Left lung (tissue), 10 donors: ENCODE measurements around the gene LTB4R2. TPM values are rescaled to one million over a fixed set of nuclear protein-coding genes. Genes with fewer than 3 reads are reported as not detected.

Experiments used
- ATAC-seq: fragments of 200-7000 bp; cut with Tn5 transposase; one replicate; pipeline ENCODE4 v1.9.1; 2020; ENCODE audit warnings: moderate library complexity
- DNase-seq, 4 donors: peaks; one replicate each; pipeline ENCODE4 v3.0.0-alpha.2; 2013 to 2020
- H3K27ac ChIP-seq, 2 donors: fragments of 200-600 bp; sonication (generic) in 1 of 2; one replicate each; pipeline versions ENCODE4 v1.5.0 to v1.8.0; 2020 to 2021
- H3K27me3 ChIP-seq, 2 donors: fragments of 200-600 bp; sonication (generic) in 1 of 2; one replicate each; pipeline versions ENCODE4 v1.5.0 to v1.8.0; 2020 to 2021
- H3K36me3 ChIP-seq, 2 donors: fragments of 200-600 bp; sonication (generic) in 1 of 2; one replicate each; pipeline versions ENCODE4 v1.5.0 to v1.8.0; 2020 to 2021
- H3K4me1 ChIP-seq, 2 donors: fragments of 200-600 bp; one replicate each; pipeline ENCODE4 v1.8.0; 2021
- H3K4me3 ChIP-seq, 2 donors: fragments of 200-600 bp; sonication (generic) in 1 of 2; one replicate each; pipeline versions ENCODE4 v1.5.0 to v1.8.0; 2020 to 2021; ENCODE audit warnings: mild to moderate bottlenecking in 1 of 2
- H3K9me3 ChIP-seq, 2 donors: fragments of 200-600 bp; sonication (generic) in 1 of 2; one replicate each; pipeline versions ENCODE4 v1.5.0 to v1.8.0; 2020 to 2021
- intact Hi-C, 2 donors: fragments of 100-400 bp; cut with DNase I; formaldehyde crosslinking; loops; one replicate each; pipeline versions ENCODE4 v1.11.2 to v1.14.2; 2022
- polyA plus RNA-seq, 6 donors: library from polyadenylated mRNA; unstranded; fragments of 120-200 nt; gene quantifications; one replicate each; pipeline ENCODE4 v1.2.1, GENCODE V29; 2013; ENCODE audit not compliant: insufficient read length in 6 of 6
- total RNA-seq, 2 donors: library from RNA; stranded (reverse); fragmentation: NEBNext Ultra II Directional; extraction: Animal tissue kit (Norgen Biotek cat#: 25700); gene quantifications; one replicate each; pipeline ENCODE4 v1.2.1, GENCODE V29; 2021
- TF ChIP-seq, protein P1 (sequence below), 2 donors: fragments of 200-600 bp; sonication (generic) in 1 of 2; IDR thresholded peaks; one replicate each; pipeline versions ENCODE4 v1.5.0 to v1.8.0; 2021; ENCODE audit warnings: antibody characterized with exemption in 2 of 2
- donor health status: DM: no; HTN: yes; CAD: no.
- donor health status: DM: no; HTN: no; CAD: no.

LTB4R2 gene
- total and polyA plus RNA-seq, 8 donors: 4.0 to 6.3 (median 5.6) TPM

DNA sequence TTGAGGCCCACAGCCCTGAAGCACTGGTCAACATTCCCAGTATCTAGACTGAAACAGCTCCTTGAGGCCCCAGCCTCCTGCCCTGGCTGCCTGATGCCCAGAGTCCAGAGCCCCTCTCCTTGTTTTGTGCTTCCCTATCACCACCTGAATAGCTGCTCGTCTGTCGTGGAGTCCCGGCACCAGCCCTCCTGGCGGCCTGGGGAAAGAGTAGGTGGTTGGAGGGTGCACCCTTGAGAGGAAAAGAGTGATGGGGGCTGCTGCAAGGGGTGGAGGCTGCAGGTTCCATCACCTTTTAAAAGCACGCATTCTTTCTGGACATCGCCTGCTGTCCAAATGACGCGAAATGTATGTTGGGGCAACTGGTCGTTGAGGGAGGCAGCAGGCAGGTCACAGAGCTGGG lies 41.7 kb upstream of the LTB4R2 start:
- H3K36me3 ChIP-seq: peaks cover 0 to 55% of the 10 kb centered on the region in 2 donors
- peaks cover 17 to 23% of the 10 kb centered on the region in 2 donors for H3K4me1 ChIP-seq
- ATAC-seq: no peak
- DNase-seq: no peak
- no peaks in the 10 kb centered on the region for H3K27me3 ChIP-seq
- H3K4me3 ChIP-seq: no peak overlapping the region
- no peaks in the 10 kb centered on the region for H3K9me3 ChIP-seq
- TF ChIP-seq, protein P1, sequence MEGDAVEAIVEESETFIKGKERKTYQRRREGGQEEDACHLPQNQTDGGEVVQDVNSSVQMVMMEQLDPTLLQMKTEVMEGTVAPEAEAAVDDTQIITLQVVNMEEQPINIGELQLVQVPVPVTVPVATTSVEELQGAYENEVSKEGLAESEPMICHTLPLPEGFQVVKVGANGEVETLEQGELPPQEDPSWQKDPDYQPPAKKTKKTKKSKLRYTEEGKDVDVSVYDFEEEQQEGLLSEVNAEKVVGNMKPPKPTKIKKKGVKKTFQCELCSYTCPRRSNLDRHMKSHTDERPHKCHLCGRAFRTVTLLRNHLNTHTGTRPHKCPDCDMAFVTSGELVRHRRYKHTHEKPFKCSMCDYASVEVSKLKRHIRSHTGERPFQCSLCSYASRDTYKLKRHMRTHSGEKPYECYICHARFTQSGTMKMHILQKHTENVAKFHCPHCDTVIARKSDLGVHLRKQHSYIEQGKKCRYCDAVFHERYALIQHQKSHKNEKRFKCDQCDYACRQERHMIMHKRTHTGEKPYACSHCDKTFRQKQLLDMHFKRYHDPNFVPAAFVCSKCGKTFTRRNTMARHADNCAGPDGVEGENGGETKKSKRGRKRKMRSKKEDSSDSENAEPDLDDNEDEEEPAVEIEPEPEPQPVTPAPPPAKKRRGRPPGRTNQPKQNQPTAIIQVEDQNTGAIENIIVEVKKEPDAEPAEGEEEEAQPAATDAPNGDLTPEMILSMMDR (IDR thresholded peaks at IDR 0.05): no peak
- no peak overlapping the region for H3K27ac ChIP-seq
- intact Hi-C loops: no loop called here

GRCh38 chr14:24269368-24269767 lies 40.6 kb upstream of the LTB4R2 start:
- Histone ChIP-seq H3K4me1 (peaks cover 23 to 35% of the 10 kb centered on the region in 2 donors), H3K9me3 (no peaks in the 10 kb centered on the region), H3K4me3 (no peak overlapping the region), H3K27ac (no peak overlapping the region), H3K36me3 (peaks cover 0 to 55% of the 10 kb centered on the region in 2 donors), H3K27me3 (no peaks in the 10 kb centered on the region)
- TF ChIP-seq, protein P1 (IDR thresholded peaks at IDR 0.05): no peak
- DNase-seq: no peak
- intact Hi-C loops: no loop called here
- no peak for ATAC-seq

GRCh38 chr14:24269910-24270536 lies 39.9 kb upstream of the LTB4R2 start:
- TF ChIP-seq, protein P1 (IDR thresholded peaks at IDR 0.05): no peak
- H3K9me3 ChIP-seq: no peaks in the 10 kb centered on the region
- intact Hi-C loops: no loop called here
- peaks cover 23 to 41% of the 10 kb centered on the region in 2 donors for H3K4me1 ChIP-seq
- no peak overlapping the region for H3K4me3 ChIP-seq
- H3K27ac ChIP-seq: no peak overlapping the region
- ATAC-seq (no peak), DNase-seq (peak in 1 of 4 donors; percentile 56)
- peaks cover 0 to 53% of the 10 kb centered on the region in 2 donors for H3K36me3 ChIP-seq
- no peaks in the 10 kb centered on the region for H3K27me3 ChIP-seq

DNA sequence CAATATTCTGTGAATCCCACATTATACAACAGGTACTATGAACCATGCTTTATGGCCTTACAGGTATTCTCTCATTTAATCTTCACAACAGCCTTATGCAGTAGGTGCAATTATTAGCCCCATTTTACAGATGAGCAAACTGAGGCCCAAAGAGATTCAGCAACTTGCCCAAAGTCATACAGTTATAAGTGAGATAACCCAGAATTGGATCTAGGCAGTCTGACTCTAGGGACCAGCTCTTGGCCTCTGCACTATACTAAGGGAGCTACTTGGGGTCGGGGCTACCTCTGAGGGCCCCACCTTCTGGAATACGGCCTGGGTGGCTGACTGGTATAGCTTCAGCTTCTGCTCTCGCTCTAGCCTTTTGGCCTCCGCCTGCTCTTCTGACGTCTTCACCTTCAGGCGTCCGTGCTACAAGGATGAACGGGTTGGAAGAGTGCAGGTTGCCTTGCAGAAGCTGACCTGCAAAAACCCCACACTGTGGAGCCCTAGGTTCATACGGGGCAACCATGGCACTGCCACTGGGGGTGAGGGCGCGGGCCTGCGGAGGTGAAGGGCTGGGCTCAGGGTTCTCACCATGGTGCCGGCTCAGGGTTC lies 39.3 kb upstream of the LTB4R2 start:
- intact Hi-C loops: no loop called here
- H3K9me3 ChIP-seq: no peaks in the 10 kb centered on the region
- peak overlapping the region; percentile 77 to 84 for H3K4me3 ChIP-seq
- peaks cover 0 to 47% of the 10 kb centered on the region in 2 donors for H3K36me3 ChIP-seq
- DNase-seq (peak in 1 of 4 donors; percentile 28), ATAC-seq (peak; percentile 7)
- peaks cover 23 to 47% of the 10 kb centered on the region in 2 donors for H3K4me1 ChIP-seq
- H3K27ac ChIP-seq: peak overlapping the region; percentile 97 to 99
- H3K27me3 ChIP-seq: no peaks in the 10 kb centered on the region
- TF ChIP-seq, protein P1 (IDR thresholded peaks at IDR 0.05): no peak

DNA sequence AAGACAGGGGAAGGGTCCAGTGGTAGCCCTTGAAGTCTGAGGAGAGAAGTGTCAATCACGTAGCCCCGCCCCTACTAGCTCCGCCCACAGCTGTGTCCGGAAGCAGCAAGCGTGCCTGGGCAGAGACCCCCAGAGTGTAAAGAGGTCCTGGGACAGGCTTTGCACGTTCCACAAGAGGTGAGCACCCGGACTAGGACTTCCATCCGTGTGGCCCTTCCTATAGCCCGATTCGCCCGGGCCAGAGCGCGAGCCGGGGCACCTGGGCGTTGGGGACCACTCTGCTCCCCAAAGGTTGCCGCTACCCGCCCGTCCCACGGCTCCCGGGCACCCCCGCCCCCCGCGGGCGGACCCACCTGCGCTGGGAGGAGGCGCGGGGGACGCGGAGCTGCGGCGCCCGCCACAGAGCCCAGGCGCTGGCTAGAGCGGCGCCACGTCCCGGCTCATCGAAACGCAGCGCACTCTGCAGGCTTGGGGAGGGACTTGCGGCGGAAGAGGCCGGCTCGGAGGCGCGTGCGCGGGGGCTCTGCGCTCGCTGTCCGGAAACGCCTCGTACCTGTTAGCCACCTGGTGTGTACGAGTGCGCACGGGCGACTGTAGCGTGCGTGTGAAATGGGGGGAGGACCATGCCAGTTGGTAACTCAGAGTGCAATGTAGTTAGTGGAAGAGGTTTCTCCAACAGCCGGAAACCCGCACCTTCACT lies 38.7 kb upstream of the LTB4R2 start, which contains the start of gene RABGGTA:
RABGGTA (minus strand) TSS at position 464 of the 700 bp plus-strand sequence. CDS start 482 bp downstream, outside the sequence.
- no peaks in the 10 kb centered on the region for H3K9me3 ChIP-seq
- DNase-seq (peak; percentile 72 to 97 (median 92)), ATAC-seq (peak; percentile 91)
- TF ChIP-seq, protein P1 (IDR thresholded peaks at IDR 0.05): peak; percentile 66 to 78
- H3K27me3 ChIP-seq: no peaks in the 10 kb centered on the region
- H3K4me3 ChIP-seq: peak within 1 kb of the TSS; percentile 77 to 84
- peaks cover 0 to 40% of the 10 kb centered on the region in 2 donors for H3K36me3 ChIP-seq
- peak within 1 kb of the TSS; percentile 97 to 99 for H3K27ac ChIP-seq
- H3K4me1 ChIP-seq: peaks cover 23 to 54% of the 10 kb centered on the region in 2 donors
- intact Hi-C loops: no loop called here
